Skeletal muscle tissue (tissue), 4 donors: Measurements from ENCODE around the gene IMPDH1. TPM values are rescaled to one million over a fixed set of nuclear protein-coding genes. Genes with fewer than 3 reads are reported as not detected.

ENCODE experiments used
- H3K27ac ChIP-seq: one replicate; pipeline ENCODE4 v1.7.0; 2013; ENCODE audit warnings: mild to moderate bottlenecking, low read depth, low read length, inconsistent platforms
- H3K27me3 ChIP-seq, 3 donors: one replicate each; pipeline ENCODE4 v1.7.0; 2013; ENCODE audit warnings: low read length in 3 of 3; ENCODE audit not compliant: control insufficient read depth in 3 of 3, insufficient read depth in 3 of 3
- H3K36me3 ChIP-seq, 3 donors: one replicate each; pipeline ENCODE4 v1.7.0; 2013; ENCODE audit warnings: low read length in 3 of 3; ENCODE audit not compliant: control insufficient read depth in 3 of 3, insufficient read depth in 3 of 3
- H3K4me1 ChIP-seq, 3 donors: one replicate each; pipeline ENCODE4 v1.7.0; 2013; ENCODE audit warnings: low read length in 3 of 3, mild to moderate bottlenecking in 3 of 3; ENCODE audit not compliant: control insufficient read depth in 3 of 3, insufficient read depth in 3 of 3
- H3K4me3 ChIP-seq, 3 donors: one replicate each; pipeline ENCODE4 v1.7.0; 2013; ENCODE audit warnings: low read length in 3 of 3
- H3K9ac ChIP-seq, 3 donors: one replicate each; pipeline ENCODE4 v1.7.0; 2013; ENCODE audit warnings: low read length in 3 of 3, mild to moderate bottlenecking in 3 of 3, moderate library complexity in 2 of 3, low read depth in 1 of 3
- H3K9me3 ChIP-seq, 3 donors: one replicate each; pipeline ENCODE4 v1.7.0; 2013; ENCODE audit warnings: low read length in 3 of 3; ENCODE audit not compliant: control insufficient read depth in 3 of 3
- total RNA-seq: library from RNA; depleted of rRNA; stranded (reverse); fragments of >200 nt; gene quantifications from one replicate; pipeline ENCODE4 v1.2.3, GENCODE V29; 2014
- donor health status: Osteomylitis.

IMPDH1 gene
- total RNA-seq, 1 donor from 2014 or later: 10.4 TPM

GRCh38 chr7:128356546-128357216, 53.1 kb downstream of the IMPDH1 start:
- Histone ChIP-seq H3K27ac (no peak overlapping the region), H3K27me3 (peaks cover 4 to 16% (median 11%) of the 10 kb centered on the region in 3 donors), H3K4me1 (peaks cover 0 to 10% (median 7%) of the 10 kb centered on the region in 3 donors), H3K4me3 (no peak overlapping the region), H3K36me3 (no peaks in the 10 kb centered on the region), H3K9ac (no peak overlapping the region), H3K9me3 (no peaks in the 10 kb centered on the region)

GRCh38 chr7:128353610-128354009, 56.2 kb downstream of the IMPDH1 start:
- H3K27me3 ChIP-seq: peaks cover 9 to 28% (median 17%) of the 10 kb centered on the region in 3 donors

GRCh38 chr7:128353189-128353588, 56.6 kb downstream of the IMPDH1 start:
- Histone ChIP-seq H3K4me3 (no peak overlapping the region), H3K27ac (no peak overlapping the region), H3K4me1 (no peaks in the 10 kb centered on the region), H3K27me3 (peaks cover 9 to 30% (median 17%) of the 10 kb centered on the region in 3 donors), H3K36me3 (no peaks in the 10 kb centered on the region), H3K9ac (no peak overlapping the region), H3K9me3 (no peaks in the 10 kb centered on the region)

More at GRCh38 chr7:128353610-128354009, 56.2 kb downstream of the IMPDH1 start:
- H3K9me3 ChIP-seq: no peaks in the 10 kb centered on the region
- no peak overlapping the region for H3K9ac ChIP-seq
- no peaks in the 10 kb centered on the region for H3K4me1 ChIP-seq
- no peaks in the 10 kb centered on the region for H3K36me3 ChIP-seq
- H3K4me3 ChIP-seq: no peak overlapping the region
- no peak overlapping the region for H3K27ac ChIP-seq

- Histone ChIP-seq H3K9me3 (no peaks in the 10 kb centered on the region), H3K27ac (no peak overlapping the region), H3K27me3 (peaks cover 9 to 30% (median 17%) of the 10 kb centered on the region in 3 donors), H3K36me3 (no peaks in the 10 kb centered on the region), H3K4me1 (no peaks in the 10 kb centered on the region), H3K4me3 (no peak overlapping the region), H3K9ac (no peak overlapping the region)
These were observed 57.1 kb downstream of the IMPDH1 start for GRCh38 chr7:128352636-128353035.

GRCh38 chr7:128352153-128352537, 57.6 kb downstream of the IMPDH1 start:
- no peaks in the 10 kb centered on the region for H3K4me1 ChIP-seq
- H3K27ac ChIP-seq: no peak overlapping the region
- H3K4me3 ChIP-seq: peak overlapping the region in 1 of 3 donors; percentile 2
- H3K36me3 ChIP-seq: no peaks in the 10 kb centered on the region
- no peak overlapping the region for H3K9ac ChIP-seq
- peaks cover 9 to 30% (median 17%) of the 10 kb centered on the region in 3 donors for H3K27me3 ChIP-seq
- no peaks in the 10 kb centered on the region for H3K9me3 ChIP-seq

GRCh38 chr7:128351296-128352152, 58.3 kb downstream of the IMPDH1 start:
- H3K4me1 ChIP-seq: no peaks in the 10 kb centered on the region
- H3K9me3 ChIP-seq: no peaks in the 10 kb centered on the region
- no peak overlapping the region for H3K4me3 ChIP-seq
- peaks cover 9 to 30% (median 17%) of the 10 kb centered on the region in 3 donors for H3K27me3 ChIP-seq
- no peaks in the 10 kb centered on the region for H3K36me3 ChIP-seq
- peak overlapping the region in 1 of 3 donors; percentile 25 for H3K9ac ChIP-seq
- no peak overlapping the region for H3K27ac ChIP-seq

- no peak overlapping the region for H3K27ac ChIP-seq
- H3K9me3 ChIP-seq: no peaks in the 10 kb centered on the region
- H3K27me3 ChIP-seq: peaks cover 9 to 30% (median 17%) of the 10 kb centered on the region in 3 donors
- H3K36me3 ChIP-seq: no peaks in the 10 kb centered on the region
- H3K9ac ChIP-seq: no peak overlapping the region
- no peaks in the 10 kb centered on the region for H3K4me1 ChIP-seq
- H3K4me3 ChIP-seq: no peak overlapping the region
These were observed 59.0 kb downstream of the IMPDH1 start for GRCh38 chr7:128350708-128351295.

GRCh38 chr7:128349466-128349825, 60.3 kb downstream of the IMPDH1 start:
- Histone ChIP-seq H3K9me3 (no peaks in the 10 kb centered on the region), H3K4me3 (no peak overlapping the region)

GRCh38 chr7:128347647-128348097, 62.1 kb downstream of the IMPDH1 start:
- Histone ChIP-seq H3K27me3 (peaks cover 5 to 19% (median 11%) of the 10 kb centered on the region in 3 donors), H3K9ac (no peak overlapping the region), H3K36me3 (no peaks in the 10 kb centered on the region), H3K27ac (no peak overlapping the region), H3K4me1 (peaks cover 6 to 9% (median 8%) of the 10 kb centered on the region in 3 donors), H3K9me3 (no peaks in the 10 kb centered on the region), H3K4me3 (no peak overlapping the region)

More at GRCh38 chr7:128349466-128349825, 60.3 kb downstream of the IMPDH1 start:
- Histone ChIP-seq H3K36me3 (no peaks in the 10 kb centered on the region), H3K27me3 (peaks cover 9 to 30% (median 17%) of the 10 kb centered on the region in 3 donors), H3K27ac (no peak overlapping the region), H3K9ac (no peak overlapping the region), H3K4me1 (no peaks in the 10 kb centered on the region)
